ENCODE results near the gene LANCL3.

- TF ChIP-seq CTCF (conservative IDR thresholded peaks at IDR 0.05; ENCODE audit: low read length) (no peak), EZH2phosphoT487 (IDR thresholded peaks at IDR 0.05; ENCODE audit: borderline replicate concordance, low read depth, low read length) (no peak)
Measured at GRCh38 chrX:37684973-37685372, 113.5 kb downstream of the LANCL3 start.

All from OCI-LY7 (cell line).